HG03135 (cell line): ENCODE data around the gene HSP90B1.

ENCODE experiments used
- ATAC-seq: cut with Tn5 transposase; IDR thresholded peaks from one replicate; pipeline ENCODE4 v1.9.1; 2021; ENCODE audit warnings: mild to moderate bottlenecking, moderate library complexity; ENCODE audit not compliant: unreplicated experiment

HSP90B1 gene

DNA sequence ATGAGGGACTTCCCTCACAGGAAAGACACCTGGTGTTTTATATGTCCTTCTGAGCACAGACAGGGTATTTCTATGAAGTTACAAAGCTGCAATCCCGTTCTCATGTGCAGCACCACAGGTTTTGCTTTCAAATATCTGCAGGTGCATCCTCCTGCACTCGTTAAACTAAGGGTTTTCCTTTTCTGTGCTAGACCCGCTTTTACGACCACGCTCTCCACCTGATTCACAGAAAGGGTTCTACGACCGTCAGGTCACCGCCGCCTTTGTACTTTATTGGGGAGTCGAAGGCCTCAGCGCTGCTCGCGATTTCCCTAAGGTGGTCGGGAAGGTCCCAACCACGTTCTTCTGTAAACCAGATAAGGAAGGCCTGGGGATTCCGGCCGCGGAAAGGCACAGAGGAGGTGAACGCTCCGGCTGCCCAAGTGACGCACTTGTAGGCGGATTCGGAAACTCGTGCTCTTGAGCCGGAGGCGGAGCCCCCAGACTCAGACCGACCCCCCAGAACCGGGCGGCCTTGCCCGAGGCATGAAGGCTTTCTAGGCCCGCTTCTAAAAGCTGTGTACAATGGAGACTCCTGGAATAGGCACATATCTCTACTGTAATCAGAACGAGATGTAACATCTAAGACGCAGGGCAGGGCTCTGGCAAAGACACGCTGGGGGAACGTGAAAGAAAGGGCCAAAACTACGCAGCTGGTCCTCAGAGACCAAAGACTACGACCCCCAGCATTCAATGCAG lies 995 bp upstream of the HSP90B1 start:
- ATAC-seq = peak; percentile 28

- ATAC-seq = no peak
Measured at GRCh38 chr12:103929784-103930033, 501 bp upstream of the HSP90B1 start.

DNA sequence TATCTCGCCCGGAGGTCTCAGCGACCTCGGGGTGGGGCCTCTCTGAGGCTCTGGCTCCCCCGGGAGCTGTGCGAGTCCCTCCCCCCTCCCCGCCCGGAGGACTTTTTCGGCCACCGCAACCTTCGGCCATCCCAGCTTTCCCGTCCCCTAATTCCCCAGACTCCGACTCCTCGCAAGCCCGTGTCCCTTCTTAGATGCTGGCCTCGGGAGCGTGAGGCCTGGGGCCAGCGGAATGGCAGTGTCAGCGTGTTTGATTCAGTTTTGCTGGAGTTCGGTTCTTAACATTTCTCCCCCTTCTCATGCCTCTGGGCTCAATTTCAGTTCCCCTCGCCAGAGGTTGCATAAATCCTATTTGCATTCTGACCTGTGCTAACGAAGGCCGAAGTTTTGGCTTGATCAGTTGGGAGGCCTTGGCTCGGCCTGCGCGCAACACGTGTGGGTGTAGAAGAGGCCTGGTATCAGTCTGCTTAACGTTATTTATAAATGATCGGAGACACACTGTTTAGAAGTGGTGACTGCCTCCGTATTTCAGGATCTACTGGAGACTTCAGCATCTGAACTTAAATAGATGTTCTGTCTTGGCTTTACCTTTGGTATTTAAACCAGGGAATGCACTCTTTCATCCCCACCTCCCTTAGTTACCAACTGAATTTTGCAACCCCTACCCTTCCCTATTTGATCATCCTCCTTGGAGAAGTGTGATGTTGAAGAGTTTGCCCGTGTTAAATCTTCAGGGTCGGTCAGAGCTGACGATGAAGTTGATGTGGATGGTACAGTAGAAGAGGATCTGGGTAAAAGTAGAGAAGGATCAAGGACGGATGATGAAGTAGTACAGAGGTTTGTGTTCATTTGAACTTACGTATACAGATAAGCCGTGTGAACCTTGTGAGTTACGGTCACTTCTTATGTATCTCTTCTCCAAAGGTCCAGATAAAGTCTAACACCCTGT lies 851 bp downstream of the HSP90B1 start:
- ATAC-seq = no peak

DNA sequence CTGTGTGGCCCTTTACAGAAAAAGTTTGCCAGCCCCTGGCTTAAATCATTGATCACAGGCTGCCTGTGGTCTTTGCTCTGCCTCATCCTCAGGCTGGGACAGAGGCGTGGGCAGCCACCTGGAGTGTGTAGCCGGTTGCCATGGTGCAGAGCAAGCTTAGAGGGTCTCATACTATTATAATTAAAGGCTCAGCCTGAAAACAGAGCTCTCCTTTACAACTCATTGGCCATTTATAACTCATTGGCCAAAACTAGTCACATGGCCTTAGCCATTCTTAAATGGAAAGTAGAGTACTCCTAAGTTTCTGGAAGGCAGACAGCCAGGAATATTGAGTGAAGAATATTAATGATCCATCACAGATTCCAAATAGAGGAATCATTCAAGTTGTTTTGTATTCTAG lies 3.0 kb downstream of the HSP90B1 start:
- no peak for ATAC-seq

DNA sequence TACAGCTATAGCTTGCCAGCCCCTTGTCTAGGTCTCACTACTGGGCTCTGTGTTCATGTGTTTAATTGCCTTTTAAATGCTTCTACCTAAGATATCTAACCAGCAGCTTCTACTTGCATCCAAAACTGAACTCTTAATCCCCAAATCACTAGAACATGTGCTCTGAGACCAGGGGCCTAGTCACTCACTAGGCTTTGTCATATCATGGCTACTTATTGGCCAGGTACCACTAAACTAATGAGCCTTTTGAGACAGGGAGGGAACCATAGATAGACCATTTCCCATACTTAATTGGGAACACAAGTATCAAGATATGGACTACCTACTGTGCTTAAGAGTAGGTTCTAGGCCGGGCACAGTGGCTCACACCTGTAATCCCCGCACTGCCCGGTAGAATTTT lies 6.5 kb downstream of the HSP90B1 start:
- ATAC-seq = no peak

DNA sequence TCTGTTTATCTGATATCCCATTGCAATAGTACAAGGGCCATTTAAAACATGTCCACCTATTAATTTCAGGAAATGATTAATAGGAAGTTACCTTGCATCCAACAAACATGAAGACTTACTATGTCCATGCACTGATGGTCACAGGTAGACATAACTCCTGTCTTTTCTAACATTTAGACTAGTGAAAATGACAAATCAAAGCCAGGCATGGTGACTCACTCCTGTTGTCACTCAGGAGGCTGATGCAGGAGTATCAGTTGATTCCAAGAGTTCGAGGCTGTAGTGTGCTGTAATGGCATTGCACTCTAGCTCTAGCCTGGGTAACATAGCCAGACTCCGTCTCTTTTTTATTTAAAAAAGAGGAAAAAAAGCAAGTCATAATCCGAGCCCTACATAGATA lies 14.8 kb downstream of the HSP90B1 start:
- ATAC-seq = no peak

DNA sequence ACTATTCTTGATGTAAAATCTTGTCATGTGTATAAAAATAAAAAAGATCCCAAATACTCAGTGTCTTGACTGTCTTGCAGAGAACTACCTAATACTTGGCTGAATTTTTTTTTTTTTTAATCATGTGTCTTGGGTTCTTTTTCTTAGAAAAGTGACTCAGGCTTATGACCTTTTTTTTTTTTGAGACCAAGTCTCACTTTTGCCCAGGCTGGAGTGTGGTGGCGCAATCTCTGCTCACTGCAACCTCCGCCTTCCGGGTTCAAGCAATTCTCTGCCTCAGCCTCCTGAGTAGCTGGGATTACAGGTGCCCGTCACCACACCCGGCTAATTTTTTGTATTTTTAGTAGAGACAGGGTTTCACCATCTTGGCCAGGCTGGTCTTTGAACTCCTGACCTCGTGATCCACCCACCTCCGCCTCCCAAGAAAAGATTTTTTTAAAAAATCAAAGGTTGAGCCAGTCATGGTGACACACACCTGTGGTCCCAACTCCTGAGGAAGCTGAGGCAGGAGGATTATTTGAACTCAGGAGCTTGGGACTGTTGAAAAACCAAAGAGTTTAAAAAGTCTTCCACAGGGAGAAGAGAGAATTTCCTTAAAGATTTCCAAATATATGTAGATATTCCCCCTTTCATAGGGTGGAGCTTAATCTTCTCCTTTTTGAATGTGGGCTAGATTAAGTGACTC lies 17.8 kb downstream of the HSP90B1 start:
- no peak for ATAC-seq

- ATAC-seq = no peak
Measured at GRCh38 chr12:103948746-103949406, 18.7 kb downstream of the HSP90B1 start.

DNA sequence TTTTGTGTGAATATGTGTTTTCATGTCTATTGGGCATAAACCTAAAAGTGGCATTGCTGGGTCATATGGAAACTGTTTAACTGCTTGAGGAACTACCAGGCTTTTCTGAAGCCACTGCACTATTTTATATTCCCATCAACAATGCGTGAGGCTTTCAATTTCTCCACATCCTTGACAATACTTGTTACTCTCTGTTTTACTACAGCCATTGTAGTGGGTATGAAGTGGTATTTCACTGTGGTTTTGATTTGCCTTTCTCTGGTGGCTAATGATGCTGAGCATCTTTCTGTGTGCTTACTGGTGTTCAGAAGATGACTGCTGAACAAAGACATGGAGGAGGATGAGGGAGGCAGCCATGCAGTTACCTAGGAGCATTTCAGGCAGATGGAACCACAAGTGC lies 22.3 kb downstream of the HSP90B1 start:
- ATAC-seq = no peak

GRCh38 chr12:103955811-103956508 lies 25.8 kb downstream of the HSP90B1 start:
- ATAC-seq = no peak

DNA sequence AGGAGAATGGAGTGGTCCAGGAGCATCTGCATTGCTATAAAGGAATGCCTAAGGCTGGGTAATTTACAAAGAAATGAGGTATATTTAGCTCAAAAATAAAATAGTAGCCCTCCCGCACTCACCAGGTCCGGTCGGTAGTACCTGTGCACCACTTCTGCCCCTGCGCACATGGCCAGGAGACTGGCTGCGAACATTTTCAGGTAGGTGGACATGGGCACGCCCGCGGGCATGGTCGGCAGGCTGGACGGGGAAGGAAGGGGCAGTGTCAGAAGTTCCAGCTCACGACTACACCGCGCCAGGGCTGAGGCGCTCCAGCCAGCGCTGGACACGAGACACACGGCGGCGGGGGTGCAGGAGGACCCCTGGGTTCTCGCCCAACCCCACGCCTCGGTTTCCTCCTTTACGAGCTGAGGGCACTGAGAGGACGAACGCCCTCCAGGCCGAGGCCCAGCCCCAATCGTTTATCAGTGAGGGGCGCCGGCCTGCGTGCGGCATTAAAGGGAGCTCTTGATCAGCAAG lies 26.4 kb downstream of the HSP90B1 start:
- peak; percentile 21 for ATAC-seq

GRCh38 chr12:103957865-103958388 lies 27.7 kb downstream of the HSP90B1 start:
- ATAC-seq = no peak

- no peak for ATAC-seq
Measured at GRCh38 chr12:103958621-103959020, 28.4 kb downstream of the HSP90B1 start.

GRCh38 chr12:103960616-103961227 lies 30.5 kb downstream of the HSP90B1 start:
- ATAC-seq = no peak

- ATAC-seq = no peak
Measured at GRCh38 chr12:103962493-103962892, 32.3 kb downstream of the HSP90B1 start.

GRCh38 chr12:103964805-103965204 lies 34.6 kb downstream of the HSP90B1 start:
- no peak for ATAC-seq

GRCh38 chr12:103965255-103965589 lies 35.0 kb downstream of the HSP90B1 start:
- ATAC-seq = no peak

- peak; percentile 94 for ATAC-seq
Measured at GRCh38 chr12:103965590-103966504, 35.6 kb downstream of the HSP90B1 start, which contains the start of gene TDG. Gene TDG, plus strand, starts transcription at chr12:103965872. Its CDS starts 166 bp downstream, at chr12:103966038.

- no peak for ATAC-seq
Measured at GRCh38 chr12:103966736-103967135, 36.5 kb downstream of the HSP90B1 start.
